Panc1 (cell line): ENCODE measurements around the gene MIPOL1. TPM values are rescaled to one million over a fixed set of nuclear protein-coding genes. Genes with fewer than 3 reads are reported as not detected.
"Not testable (repeated sequence)": the region's sequence is repeated elsewhere in the genome, so short reads cannot be mapped to it uniquely, and the experiment has no call there.

Experiments
- ATAC-seq: fragments of 200-7000 bp; cut with Tn5 transposase; 2 replicates; pipeline ENCODE4 v1.9.1; 2020; ENCODE audit warnings: mild to moderate bottlenecking, moderate library complexity
- BruUV-seq: library from RNA; stranded (reverse); fragments of 400-500 nt; replicated peaks from 2 replicates; lab custom pipeline; 2021; lab: Mats Ljungman, UMichigan
- CTCF ChIA-PET: fragments of 300-600 bp; sonication (Branson Sonifier 250); formaldehyde crosslinking; loops from one replicate; lab custom pipeline; 2022; ENCODE audit warnings: antibody characterized with exemption; lab: Charles Lee
- POLR2A ChIA-PET: fragments of 300-600 bp; sonication (Branson Sonifier 250); formaldehyde crosslinking; loops from one replicate; lab custom pipeline; 2022; ENCODE audit warnings: antibody characterized with exemption; lab: Charles Lee
- DNase-seq: peaks from one replicate; pipeline ENCODE4 v3.0.0-alpha.2; 2010; ENCODE audit warnings: low read depth, low spot score
- H3K27ac ChIP-seq: 2 replicates; pipeline ENCODE4 v1.5.1; 2011; ENCODE audit warnings: mild to moderate bottlenecking, low read length, inconsistent platforms
- H3K27me3 ChIP-seq: fragments of 200-500 bp; sonication (Bioruptor generic); 2 replicates; pipeline ENCODE4 v1.6.0; 2014; ENCODE audit warnings: low read length, inconsistent platforms; ENCODE audit not compliant: control insufficient read depth, insufficient read depth
- H3K36me3 ChIP-seq: fragments of 200-500 bp; sonication (Bioruptor generic); 2 replicates; pipeline ENCODE4 v1.5.1; 2014; ENCODE audit warnings: inconsistent platforms, mild to moderate bottlenecking, low read length, moderate library complexity; ENCODE audit not compliant: control insufficient read depth, insufficient read depth
- H3K4me1 ChIP-seq: 2 replicates; pipeline ENCODE4 v1.5.1; 2011; ENCODE audit warnings: inconsistent platforms, mild to moderate bottlenecking, low read length, moderate library complexity; ENCODE audit not compliant: control insufficient read depth, insufficient read depth
- H3K4me3 ChIP-seq, 2 experiments: 2 replicates each; pipeline ENCODE4 v1.5.1; 2011 to 2012; ENCODE audit warnings: low read depth in 2 of 2, low read length in 2 of 2, mild to moderate bottlenecking in 2 of 2, inconsistent platforms in 1 of 2, moderate library complexity in 1 of 2
- H3K9me3 ChIP-seq: fragments of 200-500 bp; sonication (Bioruptor generic); 2 replicates; pipeline ENCODE4 v1.5.1; 2014; ENCODE audit warnings: low read depth, mild to moderate bottlenecking, inconsistent platforms, low read length, moderate library complexity; ENCODE audit not compliant: control insufficient read depth, insufficient read depth
- POLR2AphosphoS5 ChIP-seq: IDR thresholded peaks from 2 replicates; pipeline ENCODE4 v1.6.1; 2012; ENCODE audit warnings: mild to moderate bottlenecking, low read depth, low read length, moderate library complexity
- SIN3A ChIP-seq: IDR thresholded peaks from 2 replicates; pipeline ENCODE4 v1.6.1; 2012; ENCODE audit warnings: low read depth, mild to moderate bottlenecking, low read length, moderate library complexity, borderline replicate concordance; ENCODE audit not compliant: insufficient read depth
- TCF7L2 ChIP-seq: IDR thresholded peaks from 2 replicates; pipeline ENCODE4 v1.6.1; 2011; ENCODE audit warnings: mild to moderate bottlenecking, low read depth, low read length, inconsistent platforms
- in situ Hi-C: cut with HindIII; loops from 2 replicates; pipeline ENCODE4 v1.10.0; 2016; ENCODE audit warnings: low sequenced_read_pairs, low pct_unique_long_range_greater_than_20kb
- intact Hi-C: fragments of 100-400 bp; cut with micrococcal nuclease; formaldehyde crosslinking; loops from one replicate; pipeline ENCODE4 v1.10.0; 2022; ENCODE audit not compliant: unreplicated experiment
- total RNA-seq: library from RNA; stranded (reverse); gene quantifications from one replicate; pipeline ENCODE4 v1.2.1, GENCODE V29; 2021; ENCODE audit not compliant: unreplicated experiment
- TF ChIP-seq, protein P1 (sequence below): fragments of 450-650 bp; IDR thresholded peaks from 2 replicates; pipeline ENCODE4 v1.5.1; 2017; ENCODE audit warnings: mild to moderate bottlenecking
- TF ChIP-seq, protein P2 (sequence below), 2 experiments: IDR thresholded peaks; 2 replicates each; pipeline ENCODE4 v1.6.1; 2011 to 2012; ENCODE audit warnings: low read depth in 2 of 2, control low read depth in 1 of 2, low read length in 1 of 2, mild to moderate bottlenecking in 1 of 2, moderate library complexity in 1 of 2; ENCODE audit not compliant: insufficient read depth in 1 of 2

Gene MIPOL1
- total RNA-seq, 1 experiment from 2014 or later: 12.8 TPM

- H3K27ac ChIP-seq: no peak overlapping the region
- no peak for DNase-seq
- no peaks in the 10 kb centered on the region for H3K27me3 ChIP-seq
- in situ Hi-C loops (no loop called here), intact Hi-C loops (no loop called here)
- TF ChIP-seq TCF7L2 (no peak), SIN3A (no peak), POLR2AphosphoS5 (no peak)
- TF ChIP-seq, protein P1, sequence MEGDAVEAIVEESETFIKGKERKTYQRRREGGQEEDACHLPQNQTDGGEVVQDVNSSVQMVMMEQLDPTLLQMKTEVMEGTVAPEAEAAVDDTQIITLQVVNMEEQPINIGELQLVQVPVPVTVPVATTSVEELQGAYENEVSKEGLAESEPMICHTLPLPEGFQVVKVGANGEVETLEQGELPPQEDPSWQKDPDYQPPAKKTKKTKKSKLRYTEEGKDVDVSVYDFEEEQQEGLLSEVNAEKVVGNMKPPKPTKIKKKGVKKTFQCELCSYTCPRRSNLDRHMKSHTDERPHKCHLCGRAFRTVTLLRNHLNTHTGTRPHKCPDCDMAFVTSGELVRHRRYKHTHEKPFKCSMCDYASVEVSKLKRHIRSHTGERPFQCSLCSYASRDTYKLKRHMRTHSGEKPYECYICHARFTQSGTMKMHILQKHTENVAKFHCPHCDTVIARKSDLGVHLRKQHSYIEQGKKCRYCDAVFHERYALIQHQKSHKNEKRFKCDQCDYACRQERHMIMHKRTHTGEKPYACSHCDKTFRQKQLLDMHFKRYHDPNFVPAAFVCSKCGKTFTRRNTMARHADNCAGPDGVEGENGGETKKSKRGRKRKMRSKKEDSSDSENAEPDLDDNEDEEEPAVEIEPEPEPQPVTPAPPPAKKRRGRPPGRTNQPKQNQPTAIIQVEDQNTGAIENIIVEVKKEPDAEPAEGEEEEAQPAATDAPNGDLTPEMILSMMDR: no peak
- BruUV-seq: no TSS peak
- POLR2A ChIA-PET: no interaction called here
- H3K9me3 ChIP-seq: no peaks in the 10 kb centered on the region
- no peak for ATAC-seq
- H3K4me1 ChIP-seq: no peaks in the 10 kb centered on the region
- CTCF ChIA-PET: no interaction called here
- no peak overlapping the region for H3K4me3 ChIP-seq
- H3K36me3 ChIP-seq: no peaks in the 10 kb centered on the region; the same call in 1 of the 2 replicates
Measured at GRCh38 chr14:37289688-37290087, 92.0 kb downstream of the MIPOL1 start.

- H3K27me3 ChIP-seq, H3K4me3 ChIP-seq, intact Hi-C loops, H3K9me3 ChIP-seq, DNase-seq, in situ Hi-C loops, H3K4me1 ChIP-seq, BruUV-seq, H3K36me3 ChIP-seq, CTCF ChIA-PET, POLR2A ChIA-PET, H3K27ac ChIP-seq, ATAC-seq: not testable (repeated sequence)
Measured at GRCh38 chr14:37295262-37295661, 97.5 kb downstream of the MIPOL1 start.

- ATAC-seq (no peak), DNase-seq (no peak)
- H3K9me3 ChIP-seq: no peaks in the 10 kb centered on the region
- BruUV-seq: no TSS peak
- CTCF ChIA-PET: no interaction called here
- no peak overlapping the region for H3K4me3 ChIP-seq
- H3K27me3 ChIP-seq: no peaks in the 10 kb centered on the region
- no peaks in the 10 kb centered on the region for H3K4me1 ChIP-seq
- no peak overlapping the region for H3K27ac ChIP-seq
- POLR2A ChIA-PET: no interaction called here
- TF ChIP-seq SIN3A: no peak
- TF ChIP-seq TCF7L2: no peak
- TF ChIP-seq, protein P2, sequence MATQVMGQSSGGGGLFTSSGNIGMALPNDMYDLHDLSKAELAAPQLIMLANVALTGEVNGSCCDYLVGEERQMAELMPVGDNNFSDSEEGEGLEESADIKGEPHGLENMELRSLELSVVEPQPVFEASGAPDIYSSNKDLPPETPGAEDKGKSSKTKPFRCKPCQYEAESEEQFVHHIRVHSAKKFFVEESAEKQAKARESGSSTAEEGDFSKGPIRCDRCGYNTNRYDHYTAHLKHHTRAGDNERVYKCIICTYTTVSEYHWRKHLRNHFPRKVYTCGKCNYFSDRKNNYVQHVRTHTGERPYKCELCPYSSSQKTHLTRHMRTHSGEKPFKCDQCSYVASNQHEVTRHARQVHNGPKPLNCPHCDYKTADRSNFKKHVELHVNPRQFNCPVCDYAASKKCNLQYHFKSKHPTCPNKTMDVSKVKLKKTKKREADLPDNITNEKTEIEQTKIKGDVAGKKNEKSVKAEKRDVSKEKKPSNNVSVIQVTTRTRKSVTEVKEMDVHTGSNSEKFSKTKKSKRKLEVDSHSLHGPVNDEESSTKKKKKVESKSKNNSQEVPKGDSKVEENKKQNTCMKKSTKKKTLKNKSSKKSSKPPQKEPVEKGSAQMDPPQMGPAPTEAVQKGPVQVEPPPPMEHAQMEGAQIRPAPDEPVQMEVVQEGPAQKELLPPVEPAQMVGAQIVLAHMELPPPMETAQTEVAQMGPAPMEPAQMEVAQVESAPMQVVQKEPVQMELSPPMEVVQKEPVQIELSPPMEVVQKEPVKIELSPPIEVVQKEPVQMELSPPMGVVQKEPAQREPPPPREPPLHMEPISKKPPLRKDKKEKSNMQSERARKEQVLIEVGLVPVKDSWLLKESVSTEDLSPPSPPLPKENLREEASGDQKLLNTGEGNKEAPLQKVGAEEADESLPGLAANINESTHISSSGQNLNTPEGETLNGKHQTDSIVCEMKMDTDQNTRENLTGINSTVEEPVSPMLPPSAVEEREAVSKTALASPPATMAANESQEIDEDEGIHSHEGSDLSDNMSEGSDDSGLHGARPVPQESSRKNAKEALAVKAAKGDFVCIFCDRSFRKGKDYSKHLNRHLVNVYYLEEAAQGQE (IDR thresholded peaks at IDR 0.05; ENCODE audit: insufficient read depth in 1 of 2, low read depth in 2 of 2, low read length in 1 of 2): no peak
- TF ChIP-seq POLR2AphosphoS5: no peak
- TF ChIP-seq, protein P1: no peak
- no peaks in the 10 kb centered on the region; the same call in 1 of the 2 replicates for H3K36me3 ChIP-seq
- intact Hi-C loops: no loop called here
- in situ Hi-C loops: no loop called here
Measured at GRCh38 chr14:37311252-37311651, 113.5 kb downstream of the MIPOL1 start.
